ENCODE data around the gene KIF26B.

Gene KIF26B

GRCh38 chr1:245500546-245500945, 345.8 kb downstream of the KIF26B start:
- DNase-seq (ENCODE audit: low read depth in 2 of 2) = no peak

- no peak for DNase-seq (ENCODE audit: low read depth in 2 of 2)
Measured at GRCh38 chr1:245501633-245502032, 346.8 kb downstream of the KIF26B start.

DNA sequence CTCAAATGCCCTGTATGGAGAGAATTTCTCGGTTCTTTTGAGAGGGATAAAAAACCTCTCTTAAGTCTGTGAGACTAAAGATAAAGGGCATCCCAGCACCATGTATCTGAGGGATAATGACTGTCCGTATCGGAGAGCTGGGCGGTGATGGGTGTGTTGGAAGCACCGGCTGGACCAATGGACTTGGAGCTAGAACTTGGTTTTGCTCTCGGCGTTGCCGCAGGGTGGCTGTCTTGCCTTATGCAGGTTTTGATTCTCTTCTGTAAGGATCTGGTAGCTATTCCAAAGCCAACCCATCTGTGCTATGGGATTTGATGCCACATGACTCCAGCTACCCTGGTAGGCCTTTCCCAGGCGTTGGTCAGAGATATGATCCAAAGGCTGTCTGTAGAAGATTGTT, 348.8 kb downstream of the KIF26B start:
- no peak for DNase-seq (ENCODE audit: low read depth in 2 of 2)

- DNase-seq (ENCODE audit: low read depth in 2 of 2) = no peak
Measured at GRCh38 chr1:245510144-245510543, 355.4 kb downstream of the KIF26B start.

DNA sequence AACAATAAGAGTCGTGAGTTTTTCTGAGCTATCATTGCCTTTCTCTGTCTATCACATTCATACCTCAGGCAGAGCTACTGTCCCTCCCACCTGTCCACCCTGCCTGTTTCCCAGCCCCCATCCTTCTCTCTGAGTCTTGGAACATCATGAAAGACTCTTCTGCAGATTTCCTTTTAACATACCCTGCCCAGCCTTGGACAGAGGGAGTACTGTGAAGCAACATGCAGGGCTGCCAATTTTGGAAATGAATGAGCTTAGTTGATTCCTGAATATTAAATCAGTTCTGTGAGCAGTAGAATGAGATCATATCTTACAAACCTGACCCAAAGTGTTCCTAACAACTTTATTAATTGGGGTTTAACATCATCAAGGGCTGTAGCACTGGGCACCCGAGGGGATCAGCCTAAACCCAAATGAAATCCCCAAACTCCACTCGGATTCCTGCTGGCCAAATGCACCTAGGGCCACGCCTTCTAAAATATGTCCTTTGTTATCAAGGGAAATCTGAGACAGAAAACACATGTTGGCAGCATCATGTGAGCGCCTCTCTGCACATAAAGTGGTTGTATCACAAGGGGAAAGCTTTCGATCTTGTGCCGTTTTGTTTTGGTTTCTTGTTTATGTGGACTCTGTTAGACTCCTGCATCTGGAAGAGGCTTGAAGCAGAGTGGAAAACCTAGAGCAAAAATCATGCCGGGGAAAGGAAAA, 357.6 kb downstream of the KIF26B start:
- DNase-seq (ENCODE audit: low read depth in 2 of 2) = no peak

- DNase-seq (ENCODE audit: low read depth in 2 of 2) = no peak
Measured at GRCh38 chr1:245512980-245513578, 358.3 kb downstream of the KIF26B start.

DNA sequence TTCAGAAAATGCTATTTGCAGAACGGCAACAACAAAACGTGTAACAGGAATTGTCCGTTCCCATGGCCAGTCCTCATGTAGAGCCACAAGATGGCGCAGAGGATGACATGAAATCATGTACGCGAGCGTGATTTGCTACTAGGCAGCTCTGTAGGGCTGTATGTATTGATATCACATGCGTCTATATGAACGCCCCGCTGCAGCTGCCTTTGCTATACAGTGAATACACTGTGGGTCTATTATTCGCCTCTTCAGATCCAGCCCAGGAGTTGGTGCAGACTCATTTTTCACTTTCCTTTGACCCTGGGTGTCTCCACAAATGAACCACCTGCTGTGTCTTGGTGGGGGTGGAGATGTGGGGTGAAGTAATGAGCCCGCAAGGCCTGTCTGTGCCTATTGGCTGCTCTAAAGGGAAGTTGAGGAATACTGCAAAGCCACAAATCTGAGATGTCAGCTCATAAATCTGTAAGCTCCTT, 361.5 kb downstream of the KIF26B start:
- no peak for DNase-seq (ENCODE audit: low read depth in 2 of 2)

- DNase-seq (ENCODE audit: low read depth in 2 of 2) = no peak
Measured at GRCh38 chr1:245520611-245521010, 365.8 kb downstream of the KIF26B start.

GRCh38 chr1:245526141-245526540, 371.4 kb downstream of the KIF26B start:
- DNase-seq (ENCODE audit: low read depth in 2 of 2) = no peak

- DNase-seq (ENCODE audit: low read depth in 2 of 2) = no peak
Measured at GRCh38 chr1:245528258-245528635, 373.5 kb downstream of the KIF26B start.

DNA sequence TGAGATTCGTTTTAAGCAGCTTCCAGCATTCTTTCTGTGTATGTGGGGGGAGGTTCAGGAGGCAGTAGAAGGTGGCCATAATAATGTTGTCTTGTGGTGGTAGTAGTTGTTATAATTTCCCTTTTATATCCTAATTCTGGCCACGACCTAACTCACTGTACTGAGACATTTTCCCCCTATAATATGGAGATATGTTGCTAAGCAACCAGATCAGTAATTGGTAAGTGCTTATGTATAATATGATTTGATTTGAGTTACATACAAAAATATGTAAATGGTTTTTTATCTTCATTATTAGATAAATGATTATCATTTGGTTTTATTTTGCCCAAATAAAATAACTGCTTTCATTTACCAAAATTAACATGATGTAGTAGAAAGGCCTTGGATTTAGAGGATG, 376.2 kb downstream of the KIF26B start:
- DNase-seq (ENCODE audit: low read depth in 2 of 2) = no peak

GRCh38 chr1:245537992-245538391, 383.2 kb downstream of the KIF26B start:
- DNase-seq (ENCODE audit: low read depth in 2 of 2) = no peak

- no peak for DNase-seq (ENCODE audit: low read depth in 2 of 2)
Measured at GRCh38 chr1:245538671-245539070, 383.9 kb downstream of the KIF26B start.

- no peak for DNase-seq (ENCODE audit: low read depth in 2 of 2)
Measured at GRCh38 chr1:245541369-245541768, 386.6 kb downstream of the KIF26B start.

- no peak for DNase-seq (ENCODE audit: low read depth in 2 of 2)
Measured at GRCh38 chr1:245542365-245542764, 387.6 kb downstream of the KIF26B start.

DNA sequence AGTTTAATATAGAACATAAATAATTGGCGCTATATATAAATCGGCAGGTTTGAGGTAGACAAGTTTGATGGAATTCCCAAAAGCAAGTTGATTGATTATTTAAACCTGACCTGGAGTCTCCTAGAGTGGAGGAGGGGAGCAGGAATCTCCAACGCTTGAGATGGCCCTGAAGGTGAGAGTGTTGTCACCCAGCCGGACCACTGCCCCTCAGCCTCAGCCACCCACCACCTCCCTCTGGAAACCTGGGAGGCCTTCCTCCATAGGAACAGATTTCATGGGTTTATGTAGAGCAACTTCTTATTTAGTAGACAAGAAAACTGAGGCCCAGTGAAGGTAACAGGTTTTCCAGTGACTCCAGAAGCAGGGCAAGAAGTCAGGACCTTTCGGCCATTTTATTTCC, 389.5 kb downstream of the KIF26B start:
- no peak for DNase-seq (ENCODE audit: low read depth in 2 of 2)

- no peak for DNase-seq (ENCODE audit: low read depth in 2 of 2)
Measured at GRCh38 chr1:245546875-245547274, 392.1 kb downstream of the KIF26B start.

GRCh38 chr1:245549996-245550719, 395.4 kb downstream of the KIF26B start:
- DNase-seq (ENCODE audit: low read depth in 2 of 2) = no peak

DNA sequence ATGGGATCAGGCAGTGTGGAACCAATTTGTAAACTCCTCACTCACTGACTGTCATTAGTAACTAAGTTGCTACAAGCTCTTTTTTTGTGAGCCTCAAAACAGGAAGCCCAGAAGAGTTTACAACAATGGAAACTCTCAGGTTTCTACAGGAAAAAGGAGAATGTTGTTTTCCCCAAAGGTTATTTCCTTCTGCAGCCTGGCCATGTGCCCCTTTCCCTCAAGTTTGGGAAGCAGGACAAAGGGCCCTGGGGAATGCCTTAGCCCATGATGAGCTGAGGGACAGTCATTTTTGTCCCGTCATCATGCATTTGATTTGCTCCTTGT, 395.9 kb downstream of the KIF26B start:
- no peak for DNase-seq (ENCODE audit: low read depth in 2 of 2)

- no peak for DNase-seq (ENCODE audit: low read depth in 2 of 2)
Measured at GRCh38 chr1:245551536-245551935, 396.8 kb downstream of the KIF26B start.

DNA sequence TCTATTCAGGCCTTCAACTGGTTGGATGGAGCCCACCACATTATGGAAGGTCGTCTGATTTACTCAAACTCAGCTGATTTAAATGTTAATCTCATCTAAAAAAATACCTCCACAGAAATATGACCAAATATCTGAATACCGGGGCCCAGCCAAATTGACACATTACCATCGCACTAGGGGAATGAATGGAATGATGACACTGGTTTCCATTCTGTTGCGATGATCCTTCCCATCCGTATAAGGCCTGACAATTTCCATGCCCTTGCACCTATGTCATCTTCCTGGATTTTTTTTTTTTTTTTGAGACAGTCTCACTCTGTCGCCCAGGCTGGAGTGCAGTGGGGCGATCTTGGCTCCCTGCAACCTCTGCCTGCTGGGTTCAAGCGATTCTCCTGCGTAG, 397.5 kb downstream of the KIF26B start:
- DNase-seq (ENCODE audit: low read depth in 2 of 2) = no peak

- no peak for DNase-seq (ENCODE audit: low read depth in 2 of 2)
Measured at GRCh38 chr1:245556057-245556456, 401.3 kb downstream of the KIF26B start.

- no peak for DNase-seq (ENCODE audit: low read depth in 2 of 2)
Measured at GRCh38 chr1:245558069-245558468, 403.3 kb downstream of the KIF26B start.

All from stimulated activated CD8-positive, alpha-beta memory T cell treated with anti-CD3 and anti-CD28 coated beads, Interleukin-7, amount 100 ng/mL, for 1 hour (primary cell).